GM12801 (cell line): ENCODE measurements around the gene ZWILCH.

ENCODE experiments used
- TF ChIP-seq, protein P1 (sequence below): IDR thresholded peaks from one replicate; pipeline ENCODE4 v1.5.1; 2011; ENCODE audit warnings: control low read depth; ENCODE audit not compliant: insufficient read length; ENCODE audit errors: extremely low read depth

The ZWILCH gene

DNA sequence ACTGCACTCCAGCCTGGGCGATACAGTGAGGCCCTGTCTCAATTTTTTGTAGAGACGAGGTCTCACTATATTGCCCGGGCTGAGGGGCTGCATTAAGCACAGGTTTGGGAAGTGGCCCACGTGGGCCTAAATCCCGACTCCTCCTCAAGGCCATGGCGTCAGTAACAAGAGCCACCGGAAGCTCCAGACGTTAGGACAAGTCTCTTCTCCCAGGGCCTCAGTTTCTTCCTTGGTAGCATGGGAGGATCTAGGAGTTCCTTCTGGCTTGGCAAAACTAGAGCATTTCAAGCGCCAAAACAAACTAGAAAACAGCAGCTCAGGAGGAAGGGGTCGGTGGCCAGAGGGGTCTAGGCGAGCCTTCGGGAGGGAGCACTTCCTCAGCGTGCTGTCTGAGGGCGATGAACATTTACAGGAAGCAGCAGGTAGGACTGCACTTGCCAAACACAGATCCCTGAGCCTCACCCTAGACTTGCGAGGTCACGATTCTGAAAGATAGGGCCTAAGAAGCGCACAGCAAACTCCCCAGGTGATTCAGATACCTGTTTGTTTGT, 8.1 kb upstream of the ZWILCH start:
- TF ChIP-seq, protein P1, sequence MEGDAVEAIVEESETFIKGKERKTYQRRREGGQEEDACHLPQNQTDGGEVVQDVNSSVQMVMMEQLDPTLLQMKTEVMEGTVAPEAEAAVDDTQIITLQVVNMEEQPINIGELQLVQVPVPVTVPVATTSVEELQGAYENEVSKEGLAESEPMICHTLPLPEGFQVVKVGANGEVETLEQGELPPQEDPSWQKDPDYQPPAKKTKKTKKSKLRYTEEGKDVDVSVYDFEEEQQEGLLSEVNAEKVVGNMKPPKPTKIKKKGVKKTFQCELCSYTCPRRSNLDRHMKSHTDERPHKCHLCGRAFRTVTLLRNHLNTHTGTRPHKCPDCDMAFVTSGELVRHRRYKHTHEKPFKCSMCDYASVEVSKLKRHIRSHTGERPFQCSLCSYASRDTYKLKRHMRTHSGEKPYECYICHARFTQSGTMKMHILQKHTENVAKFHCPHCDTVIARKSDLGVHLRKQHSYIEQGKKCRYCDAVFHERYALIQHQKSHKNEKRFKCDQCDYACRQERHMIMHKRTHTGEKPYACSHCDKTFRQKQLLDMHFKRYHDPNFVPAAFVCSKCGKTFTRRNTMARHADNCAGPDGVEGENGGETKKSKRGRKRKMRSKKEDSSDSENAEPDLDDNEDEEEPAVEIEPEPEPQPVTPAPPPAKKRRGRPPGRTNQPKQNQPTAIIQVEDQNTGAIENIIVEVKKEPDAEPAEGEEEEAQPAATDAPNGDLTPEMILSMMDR = no peak

GRCh38 chr15:66497502-66498455, 7.3 kb upstream of the ZWILCH start, which contains the start of gene SNAPC5:
TSS of gene SNAPC5 (minus strand) at chr15:66497762. CDS start at chr15:66497731, 31 bp downstream.
- TF ChIP-seq, protein P1 = no peak

DNA sequence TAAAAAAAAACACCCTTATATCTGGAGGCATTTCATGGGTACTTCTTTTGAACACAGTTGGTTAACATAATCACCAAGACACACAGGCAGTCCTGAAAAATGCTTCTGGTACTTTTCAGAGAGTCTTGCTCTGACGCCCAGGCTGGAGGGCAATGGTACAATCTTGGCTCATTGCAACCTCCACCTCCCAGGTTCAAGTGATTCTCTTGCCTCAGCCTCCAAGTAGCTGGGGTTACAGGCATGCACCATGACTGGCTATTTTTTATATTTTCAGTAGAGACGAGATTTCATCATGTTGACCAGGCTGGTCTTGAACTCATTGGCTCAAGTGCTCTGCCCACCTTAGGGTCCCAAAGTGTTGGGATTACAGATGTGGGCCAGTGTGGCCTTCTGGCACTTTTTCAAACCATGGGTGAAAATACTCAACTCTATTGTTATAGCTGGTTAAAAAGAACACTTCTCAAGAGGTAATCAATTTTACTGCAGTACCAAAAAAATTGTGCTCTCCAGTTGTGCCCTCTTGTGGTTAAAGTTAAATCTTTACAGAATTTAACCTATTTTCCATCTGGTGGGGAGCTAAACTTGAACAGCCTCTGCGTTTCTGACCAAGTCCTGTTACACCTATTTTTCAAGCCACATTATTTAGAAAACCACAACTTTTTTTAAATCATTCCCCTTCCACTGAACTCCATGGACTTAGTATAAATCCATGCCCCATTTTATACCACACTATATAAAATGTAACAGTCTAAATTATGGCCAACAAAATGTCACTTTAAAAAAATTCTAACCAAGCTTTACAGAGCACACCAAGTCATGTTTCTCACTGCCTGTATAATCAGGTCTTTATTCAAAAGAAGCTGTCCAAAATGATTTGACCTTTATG, 6.4 kb upstream of the ZWILCH start:
- TF ChIP-seq, protein P1 = no peak

DNA sequence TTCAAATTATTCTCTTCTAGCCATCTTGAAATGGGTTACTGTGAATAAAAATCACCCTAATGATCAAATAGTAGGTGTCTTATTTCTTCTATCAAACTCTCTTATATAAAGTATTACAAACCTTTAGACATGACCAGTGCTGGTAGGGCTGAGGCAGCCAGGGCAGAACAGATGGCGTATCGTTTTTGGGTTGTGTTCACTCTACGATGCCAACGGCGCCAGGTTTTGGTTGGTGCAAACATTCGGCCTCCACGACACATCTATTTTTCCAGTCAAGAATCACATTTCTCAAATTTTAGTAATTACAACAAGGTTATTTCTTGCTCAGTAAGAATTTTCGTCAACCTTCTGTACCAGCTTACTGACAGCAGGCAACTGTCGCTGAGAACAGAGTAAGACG, 2.6 kb upstream of the ZWILCH start:
- TF ChIP-seq, protein P1 = no peak

DNA sequence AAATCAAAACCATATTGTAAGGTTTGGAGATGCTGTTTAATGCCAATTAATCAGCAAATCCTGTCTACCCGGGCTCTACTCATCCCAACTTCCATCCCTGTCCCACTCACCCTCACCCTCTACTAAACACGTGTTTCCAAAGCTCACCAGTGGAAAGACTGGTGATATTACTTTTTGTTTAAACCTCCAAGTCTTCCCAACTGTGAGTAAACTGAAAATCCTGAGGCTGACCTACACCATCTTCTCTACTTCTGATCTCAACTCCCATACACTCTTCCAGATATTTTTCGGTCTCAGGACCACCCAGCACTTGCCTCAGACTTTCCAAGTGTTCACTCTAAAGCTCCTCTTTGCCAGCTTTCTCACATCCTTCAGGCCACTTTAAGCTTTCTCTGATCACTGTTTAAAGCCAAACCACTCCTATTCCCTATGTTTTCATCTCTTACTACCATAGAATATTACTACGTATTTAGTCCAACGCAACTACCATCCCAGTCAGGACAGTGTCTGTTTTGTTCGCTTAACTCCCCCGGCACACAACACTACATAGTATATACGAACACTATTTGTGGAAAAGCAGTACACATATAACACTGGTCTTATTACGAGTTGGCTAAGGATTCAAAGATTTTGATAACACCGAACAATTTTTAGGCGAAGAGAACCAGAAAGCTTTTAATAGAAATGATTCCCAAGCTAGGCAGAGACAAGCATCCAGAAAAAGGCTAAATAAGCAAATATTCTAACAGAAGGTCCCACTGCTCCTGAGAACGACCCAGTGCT, 1.2 kb upstream of the ZWILCH start:
- TF ChIP-seq, protein P1 = no peak

DNA sequence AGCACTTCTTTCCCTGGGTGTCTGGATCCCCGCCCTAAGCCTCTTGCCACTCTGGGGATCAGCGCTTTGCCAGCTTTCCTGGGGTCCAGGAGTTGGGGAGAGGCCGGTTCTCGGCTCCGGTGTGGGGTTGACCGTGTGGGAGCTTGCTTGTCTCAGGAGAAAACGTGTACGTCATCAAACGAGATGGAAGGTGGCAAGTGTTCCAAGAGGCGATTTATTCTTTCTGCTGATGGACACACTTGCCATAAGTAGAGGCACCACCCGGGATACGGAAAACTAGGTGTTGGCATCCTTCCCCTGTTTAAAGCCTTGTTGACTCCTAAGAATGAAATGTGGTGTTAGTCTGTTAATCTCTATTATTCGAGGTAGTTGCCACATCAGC, 295 bp downstream of the ZWILCH start:
- TF ChIP-seq, protein P1 = no peak
